ENCODE results near the gene NDUFV1.
"Not testable (repeated sequence)": the region's sequence is repeated elsewhere in the genome, so short reads cannot be mapped to it uniquely, and the experiment has no call there.

Gene NDUFV1

DNA sequence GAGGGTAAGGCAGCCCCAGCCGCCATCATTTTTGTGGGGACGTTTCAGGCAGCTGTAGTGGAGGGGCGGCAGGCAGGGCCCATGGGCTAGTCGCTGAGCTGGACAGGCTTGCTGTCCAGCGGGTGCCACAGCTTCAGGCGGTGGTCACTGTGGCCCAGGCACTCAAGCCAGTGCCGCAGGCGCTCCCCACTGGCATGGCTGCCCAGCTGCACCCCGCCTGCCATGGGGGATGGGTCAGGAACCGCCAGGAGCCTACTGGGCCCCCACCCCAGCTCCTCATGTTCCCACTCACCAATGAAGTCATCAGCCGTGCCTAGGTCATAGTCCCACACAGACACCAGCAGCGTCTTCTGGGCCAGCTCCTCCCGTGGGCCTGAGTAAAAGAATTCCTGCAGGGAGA is 6.0 kb downstream of the NDUFV1 start:
- DNase-seq = no peak

GRCh38 chr11:67613313-67613959 is 6.7 kb downstream of the NDUFV1 start:
- no peak for DNase-seq

- peak; percentile 76 for DNase-seq
These were observed 7.4 kb downstream of the NDUFV1 start for GRCh38 chr11:67613960-67614715.

- no peak for DNase-seq
These were observed 8.3 kb downstream of the NDUFV1 start for GRCh38 chr11:67614730-67615714.

DNA sequence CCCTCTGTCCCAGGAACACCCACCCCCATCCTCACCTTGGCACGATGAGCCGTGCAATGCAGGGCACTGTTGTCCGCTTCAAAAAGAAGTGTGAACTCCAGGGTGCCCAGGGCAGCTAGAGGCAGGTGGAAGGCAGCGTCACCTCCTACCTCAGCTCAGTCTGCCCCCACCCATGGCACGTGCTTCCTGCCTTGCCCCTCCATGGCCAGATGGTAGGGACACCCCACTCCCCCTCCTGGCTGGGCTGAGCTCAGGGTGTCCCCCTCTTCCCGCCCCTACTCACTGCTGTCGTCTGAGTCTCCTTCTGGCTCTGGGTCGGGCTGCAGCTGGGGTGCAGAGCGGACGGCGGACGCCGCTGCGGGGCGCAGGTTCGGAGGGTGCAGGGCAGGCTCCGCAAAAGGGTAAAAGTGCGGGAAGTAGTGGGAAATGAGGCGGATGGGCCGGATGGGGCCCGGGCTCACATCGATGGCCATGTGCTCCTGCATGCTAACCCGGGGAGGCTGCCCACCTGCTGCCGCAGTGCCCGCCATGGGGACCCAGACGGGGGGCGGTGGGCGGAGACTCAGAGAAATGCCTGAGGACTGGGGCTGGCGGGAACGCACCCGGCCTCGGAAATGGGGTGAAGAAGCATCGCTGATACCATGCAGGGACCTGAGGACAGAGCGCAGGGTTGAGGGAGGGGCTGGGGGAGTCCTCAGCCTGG is 9.1 kb downstream of the NDUFV1 start:
- no peak for DNase-seq

- DNase-seq = no peak
These were observed 9.9 kb downstream of the NDUFV1 start for GRCh38 chr11:67616431-67617242.

DNA sequence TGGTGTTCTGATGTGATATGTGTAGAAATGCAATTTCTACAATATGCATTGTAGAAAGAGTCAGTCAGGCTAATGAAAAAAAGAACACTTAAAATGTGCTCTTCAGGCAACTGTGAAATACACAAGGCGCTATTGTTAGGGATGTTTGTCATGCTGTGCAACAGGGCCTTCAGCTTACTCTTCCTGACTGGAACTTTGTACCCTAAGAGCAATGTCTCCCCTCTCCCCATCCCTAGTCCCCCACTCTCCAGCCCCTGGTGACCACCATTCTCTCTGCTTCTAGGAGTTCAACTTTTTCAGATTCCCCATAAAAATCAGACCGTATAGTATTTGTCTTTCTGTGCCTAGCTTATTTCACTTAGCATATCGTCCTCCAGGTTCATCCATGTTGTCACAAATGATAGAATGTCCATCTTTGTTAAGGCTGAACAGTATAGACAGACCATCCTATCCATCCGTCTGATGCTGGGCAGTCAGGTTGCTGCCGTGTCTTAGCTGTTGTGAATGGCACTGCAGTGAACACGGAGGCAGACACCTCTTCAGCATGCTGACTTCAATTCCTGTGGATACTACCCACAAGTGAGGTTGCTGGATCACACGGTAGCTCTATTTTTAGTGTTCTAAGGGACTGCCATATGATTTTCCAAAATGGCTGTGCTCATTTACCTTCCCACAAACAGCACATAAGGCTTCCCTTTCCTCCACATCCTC is 10.7 kb downstream of the NDUFV1 start:
- DNase-seq = no peak

DNA sequence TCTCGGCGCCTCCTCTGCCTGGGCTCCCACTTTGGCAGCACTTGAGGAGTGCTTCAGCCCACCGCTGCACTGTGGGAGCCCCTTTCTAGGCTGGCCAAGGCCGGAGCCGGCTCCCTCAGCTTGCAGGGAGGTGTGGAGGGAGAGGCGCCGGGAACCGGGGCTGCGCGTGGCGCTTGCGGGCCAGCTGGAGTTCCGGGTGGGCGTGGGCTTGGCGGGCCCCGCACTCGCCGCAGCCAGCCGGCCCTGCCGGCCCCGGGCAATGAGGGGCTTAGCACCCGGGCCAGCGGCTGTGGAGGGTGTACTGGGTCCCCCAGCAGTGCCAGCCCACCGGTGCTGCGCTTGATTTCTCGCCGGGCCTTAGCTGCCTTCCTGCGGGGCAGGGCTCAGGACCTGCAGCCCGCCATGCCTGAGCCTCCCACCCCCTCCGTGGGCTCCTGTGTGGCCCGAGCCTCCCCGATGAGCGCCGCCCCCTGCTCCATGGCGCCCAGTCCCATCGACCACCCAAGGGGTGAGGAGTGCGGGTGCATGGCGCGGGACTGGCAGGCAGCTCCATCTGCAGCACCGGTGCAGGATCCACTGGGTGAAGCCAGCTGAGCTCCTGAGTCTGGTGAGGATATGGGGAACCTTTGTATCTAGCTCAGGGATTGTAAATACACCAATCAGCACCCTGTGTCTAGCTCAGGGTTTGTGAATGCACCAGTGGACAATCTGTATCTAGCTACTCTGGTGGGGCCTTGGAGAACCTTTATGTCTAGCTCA is 12.3 kb downstream of the NDUFV1 start:
- not testable (repeated sequence) for DNase-seq

DNA sequence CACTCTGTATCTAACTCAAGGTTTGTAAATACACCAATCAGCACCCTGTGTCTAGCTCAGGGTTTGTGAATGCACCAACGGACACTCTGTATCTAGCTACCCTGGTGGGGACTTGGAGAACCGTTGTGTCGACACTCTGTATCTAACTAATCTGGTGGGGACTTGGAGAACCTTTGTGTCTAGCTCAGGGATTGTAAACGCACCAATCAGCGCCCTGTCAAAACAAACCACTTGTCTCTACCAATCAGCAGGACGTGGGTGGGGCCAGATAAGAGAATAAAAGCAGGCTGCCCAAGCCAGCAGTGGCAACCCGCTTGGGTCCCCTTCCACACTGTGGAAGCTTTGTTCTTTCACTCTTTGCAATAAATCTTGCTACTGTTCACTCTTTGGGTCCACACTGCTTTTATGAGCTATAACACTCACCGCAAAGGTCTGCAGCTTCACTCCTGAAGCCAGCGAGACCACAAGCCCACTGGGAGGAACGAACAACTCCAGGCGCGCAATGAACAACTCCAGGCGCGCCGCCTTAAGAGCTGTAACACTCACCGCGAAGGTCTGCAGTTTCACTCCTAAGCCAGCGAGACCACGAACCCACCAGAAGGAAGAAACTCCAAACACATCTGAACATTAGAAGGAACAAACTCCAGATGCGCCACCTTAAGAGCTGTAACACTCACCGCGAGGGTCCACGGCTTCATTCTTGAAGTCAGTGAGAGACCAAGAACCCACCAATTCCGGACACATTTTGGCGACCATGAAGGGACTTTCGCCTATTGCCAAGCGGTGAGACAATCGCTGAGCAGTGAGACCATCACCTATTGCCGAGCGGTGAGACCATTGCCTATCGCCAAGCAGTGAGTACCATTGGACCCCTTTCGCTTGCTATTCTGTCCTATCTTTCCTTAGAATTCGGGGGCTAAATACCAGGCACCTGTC is 13.2 kb downstream of the NDUFV1 start:
- not testable (repeated sequence) for DNase-seq

DNA sequence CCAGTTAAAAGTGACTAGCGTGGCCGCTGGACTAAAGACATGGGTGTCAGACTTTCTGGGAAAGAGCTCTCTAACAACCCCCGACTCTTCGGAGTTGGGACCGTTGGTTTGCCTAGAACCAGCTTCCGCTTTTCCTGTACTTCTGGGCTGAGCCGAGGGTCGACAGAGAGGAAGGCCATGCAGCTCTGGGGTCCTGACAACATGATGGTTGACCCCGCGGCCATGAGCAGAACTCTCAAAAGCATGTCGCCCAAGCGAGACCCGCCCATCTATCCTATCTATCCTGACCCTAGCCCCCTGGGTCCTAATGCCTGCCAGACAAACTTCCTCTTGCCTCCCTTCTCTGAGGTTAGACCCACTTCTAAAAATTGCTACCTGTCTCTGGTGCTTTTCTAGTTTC is 13.9 kb downstream of the NDUFV1 start:
- DNase-seq = not testable (repeated sequence)

DNA sequence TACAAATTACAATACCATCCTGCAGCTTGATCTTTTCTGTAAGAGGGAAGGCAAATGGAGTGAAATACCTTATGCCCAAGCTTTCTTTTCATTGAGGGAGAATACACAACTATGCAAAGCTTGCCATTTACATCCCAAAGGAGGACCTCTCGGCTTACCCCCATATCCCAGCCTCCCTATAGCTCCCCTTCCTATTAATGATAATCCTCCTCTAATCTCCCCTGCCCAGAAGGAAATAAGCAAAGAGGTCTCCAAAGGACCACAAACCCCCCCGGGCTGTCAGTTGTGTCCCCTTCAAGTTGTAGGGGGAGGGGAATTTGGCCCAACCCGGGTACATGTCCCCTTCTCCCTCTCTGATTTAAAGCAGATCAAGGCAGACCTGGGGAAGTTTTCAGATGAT is 15.2 kb downstream of the NDUFV1 start:
- not testable (repeated sequence) for DNase-seq

- DNase-seq = not testable (repeated sequence)
These were observed 16.2 kb downstream of the NDUFV1 start for GRCh38 chr11:67622905-67623304.

DNA sequence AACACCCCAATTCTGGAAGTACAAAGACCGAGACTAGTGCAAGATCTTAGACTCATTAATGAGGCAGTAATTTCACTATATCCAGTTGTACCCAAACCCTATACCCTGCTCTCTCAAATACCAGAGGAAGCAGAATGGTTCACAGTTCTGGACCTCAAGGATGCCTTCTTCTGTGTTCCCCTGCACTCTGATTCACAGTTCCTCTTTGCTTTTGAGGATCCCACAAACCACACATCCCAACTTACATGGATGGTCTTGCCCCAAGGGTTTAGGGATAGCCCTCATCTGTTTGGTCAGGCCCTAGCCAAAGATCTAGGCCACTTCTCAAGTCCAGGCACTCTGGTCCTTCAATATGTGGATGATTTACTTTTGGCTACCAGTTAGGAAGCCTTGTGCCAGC is 17.1 kb downstream of the NDUFV1 start:
- DNase-seq = not testable (repeated sequence)

GRCh38 chr11:67626131-67626833 is 19.5 kb downstream of the NDUFV1 start:
- DNase-seq = not testable (repeated sequence)

DNA sequence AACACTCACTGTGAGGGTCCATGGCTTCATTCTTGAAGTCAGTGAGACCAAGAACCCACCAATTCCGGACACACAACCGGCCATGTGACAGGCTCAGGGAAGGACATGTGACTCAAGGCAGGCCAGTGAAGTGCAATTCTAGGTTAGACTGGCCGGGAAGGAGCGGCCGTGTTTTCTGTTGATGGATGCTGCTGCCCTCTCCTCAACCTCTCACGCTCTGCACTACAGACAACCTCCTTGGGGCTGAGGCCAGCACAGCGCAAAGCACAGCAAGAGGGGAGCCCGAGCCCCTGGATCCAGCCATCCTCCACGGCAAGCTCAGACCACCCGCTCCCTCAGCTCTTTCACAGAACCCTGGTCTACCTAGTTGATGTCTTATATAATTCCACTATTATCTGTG is 20.2 kb downstream of the NDUFV1 start:
- DNase-seq = no peak

- DNase-seq = no peak
These were observed 20.7 kb downstream of the NDUFV1 start for GRCh38 chr11:67627441-67627811.

GRCh38 chr11:67627812-67628624 is 21.3 kb downstream of the NDUFV1 start:
- DNase-seq = no peak
